GM18858 (cell line): ENCODE measurements around the gene FBXW12.
"Not testable (repeated sequence)": the region's sequence is repeated elsewhere in the genome, so short reads cannot be mapped to it uniquely, and the experiment has no call there.

Source experiments
- ATAC-seq: cut with Tn5 transposase; IDR thresholded peaks from one replicate; pipeline ENCODE4 v1.9.1; 2021; ENCODE audit not compliant: unreplicated experiment

Gene FBXW12

GRCh38 chr3:48372377-48372770 lies 355 bp downstream of the FBXW12 start:
- no peak for ATAC-seq

GRCh38 chr3:48372862-48373435 lies 930 bp downstream of the FBXW12 start:
- ATAC-seq, result no peak

GRCh38 chr3:48387634-48388033 lies 15.6 kb downstream of the FBXW12 start:
- ATAC-seq, result no peak

- ATAC-seq, result no peak
These were observed 16.9 kb downstream of the FBXW12 start for GRCh38 chr3:48388966-48389365.

GRCh38 chr3:48394391-48394790 lies 22.4 kb downstream of the FBXW12 start:
- ATAC-seq, result no peak

- ATAC-seq, result no peak
These were observed 23.7 kb downstream of the FBXW12 start for GRCh38 chr3:48395714-48396113.

GRCh38 chr3:48397767-48398681 lies 26.0 kb downstream of the FBXW12 start:
- no peak for ATAC-seq

GRCh38 chr3:48398701-48399386 lies 26.8 kb downstream of the FBXW12 start:
- no peak for ATAC-seq

- no peak for ATAC-seq
These were observed 27.6 kb downstream of the FBXW12 start for GRCh38 chr3:48399387-48400172.

- ATAC-seq, result no peak
These were observed 28.9 kb downstream of the FBXW12 start for GRCh38 chr3:48400824-48401433.

GRCh38 chr3:48401434-48401901 lies 29.4 kb downstream of the FBXW12 start:
- not testable (repeated sequence) for ATAC-seq

GRCh38 chr3:48402281-48402732 lies 30.3 kb downstream of the FBXW12 start:
- no peak for ATAC-seq

GRCh38 chr3:48402907-48403306 lies 30.9 kb downstream of the FBXW12 start:
- ATAC-seq, result no peak

- no peak for ATAC-seq
These were observed 31.8 kb downstream of the FBXW12 start for GRCh38 chr3:48403533-48404439.

- no peak for ATAC-seq
These were observed 32.7 kb downstream of the FBXW12 start for GRCh38 chr3:48404440-48405342.

GRCh38 chr3:48405343-48405881 lies 33.4 kb downstream of the FBXW12 start:
- ATAC-seq, result no peak

- ATAC-seq, result no peak
These were observed 34.0 kb downstream of the FBXW12 start for GRCh38 chr3:48405971-48406370.
